Measurements from ENCODE around the gene PPP1R13L.
A peak's percentile ranks its signal among the peaks of the same experiment; 100 is the strongest.
"Not testable (repeated sequence)": the region's sequence is repeated elsewhere in the genome, so short reads cannot be mapped to it uniquely, and the experiment has no call there.

PPP1R13L gene

DNA sequence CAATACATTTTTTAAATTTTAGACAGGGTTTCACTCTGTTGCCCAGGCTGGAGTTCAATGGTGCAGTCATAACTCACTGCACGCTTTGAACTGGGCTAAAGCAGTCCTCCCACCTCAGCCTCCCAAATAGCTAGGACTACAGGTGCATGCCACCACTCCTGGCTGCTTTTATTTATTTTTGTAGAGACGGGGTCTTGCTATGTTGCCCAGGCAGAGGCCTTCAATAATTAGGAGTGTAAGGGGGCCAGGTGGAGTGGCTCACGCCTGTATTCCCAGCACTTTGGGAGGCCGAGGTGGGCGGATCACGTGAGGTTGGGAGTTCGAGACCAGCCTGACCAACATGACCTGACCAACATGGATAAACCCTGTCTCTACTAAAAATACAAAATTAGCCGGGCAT is 27.7 kb upstream of the PPP1R13L start:
- not testable (repeated sequence) for DNase-seq (ENCODE audit: low read depth)

GRCh38 chr19:45431008-45431407 is 26.1 kb upstream of the PPP1R13L start:
- DNase-seq (ENCODE audit: low read depth) = peak; percentile 84

- not testable (repeated sequence) for DNase-seq (ENCODE audit: low read depth)
Observed at GRCh38 chr19:45429896-45430295, 25.0 kb upstream of the PPP1R13L start.

GRCh38 chr19:45428384-45429231 is 23.7 kb upstream of the PPP1R13L start:
- peak; percentile 47 for DNase-seq (ENCODE audit: low read depth)

GRCh38 chr19:45424191-45425058 is 19.6 kb upstream of the PPP1R13L start:
- DNase-seq (ENCODE audit: low read depth) = peak; percentile 91

- peak; percentile 95 for DNase-seq (ENCODE audit: low read depth)
Observed at GRCh38 chr19:45423589-45424190, 18.8 kb upstream of the PPP1R13L start, which contains the start of gene ERCC1. ERCC1 (minus strand) TSS chr19:45423917; CDS start chr19:45423374, 543 bp downstream.

- no peak for DNase-seq (ENCODE audit: low read depth)
Observed at GRCh38 chr19:45423033-45423588, 18.2 kb upstream of the PPP1R13L start.

- DNase-seq (ENCODE audit: low read depth) = no peak
Observed at GRCh38 chr19:45421947-45422498, 17.2 kb upstream of the PPP1R13L start.

DNA sequence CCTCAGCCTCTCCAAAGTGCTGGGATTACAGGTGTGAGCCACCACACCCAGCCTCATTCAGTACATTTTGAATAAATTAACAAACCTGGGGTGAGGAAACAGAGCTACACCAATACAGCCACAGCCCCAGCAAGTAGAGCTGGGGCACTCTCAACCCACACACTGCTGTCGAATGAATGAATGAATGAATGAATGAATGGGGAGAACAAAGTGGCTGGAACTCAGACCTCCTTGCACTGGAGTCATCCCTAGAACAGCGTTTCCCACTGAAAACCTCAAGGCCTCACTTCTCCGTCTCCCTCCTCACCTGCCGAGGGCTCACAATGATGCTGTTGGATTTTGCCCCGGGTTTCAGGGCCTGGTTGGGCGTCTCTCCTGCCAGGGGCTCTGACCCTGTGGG is 16.0 kb upstream of the PPP1R13L start:
- DNase-seq (ENCODE audit: low read depth) = no peak

DNA sequence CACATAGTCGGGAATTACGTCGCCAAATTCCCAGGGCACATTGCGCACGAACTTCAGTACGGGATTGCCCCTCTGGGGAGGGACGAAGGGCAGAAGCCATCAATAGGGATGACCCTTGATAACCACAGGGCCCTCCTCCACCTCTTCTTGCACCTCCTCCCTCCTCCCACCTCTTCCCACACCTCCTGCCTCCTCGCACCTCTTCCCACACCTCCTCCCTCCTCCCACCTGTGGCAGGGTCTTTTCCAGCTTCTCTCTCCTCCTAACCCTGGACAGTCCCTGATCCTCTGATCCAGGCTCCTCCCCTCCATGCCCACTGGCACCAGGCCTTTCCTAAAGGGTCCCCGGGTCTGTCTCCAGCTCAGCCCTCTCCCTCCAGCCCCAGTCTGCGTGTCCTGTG is 15.5 kb upstream of the PPP1R13L start:
- DNase-seq (ENCODE audit: low read depth) = no peak

DNA sequence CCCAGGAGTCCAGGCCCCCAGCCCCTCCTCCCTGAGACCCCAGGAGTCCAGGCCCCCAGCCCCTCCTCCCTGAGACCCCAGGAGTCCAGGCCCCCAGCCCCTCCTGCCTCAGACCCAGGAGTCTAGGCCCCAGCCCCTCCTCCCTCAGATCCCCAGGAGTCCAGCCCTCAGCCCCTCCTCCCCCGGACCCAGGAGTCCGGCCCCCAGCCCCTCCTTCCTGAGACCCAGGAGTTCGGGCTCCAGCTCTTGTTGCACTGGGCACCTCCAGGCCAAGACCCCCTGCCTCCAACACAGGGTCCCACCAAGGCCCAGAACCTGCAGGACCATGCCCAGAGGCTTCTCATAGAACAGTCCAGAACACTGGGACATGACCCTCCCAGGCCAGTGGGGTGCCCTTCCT is 15.0 kb upstream of the PPP1R13L start:
- DNase-seq (ENCODE audit: low read depth) = no peak

DNA sequence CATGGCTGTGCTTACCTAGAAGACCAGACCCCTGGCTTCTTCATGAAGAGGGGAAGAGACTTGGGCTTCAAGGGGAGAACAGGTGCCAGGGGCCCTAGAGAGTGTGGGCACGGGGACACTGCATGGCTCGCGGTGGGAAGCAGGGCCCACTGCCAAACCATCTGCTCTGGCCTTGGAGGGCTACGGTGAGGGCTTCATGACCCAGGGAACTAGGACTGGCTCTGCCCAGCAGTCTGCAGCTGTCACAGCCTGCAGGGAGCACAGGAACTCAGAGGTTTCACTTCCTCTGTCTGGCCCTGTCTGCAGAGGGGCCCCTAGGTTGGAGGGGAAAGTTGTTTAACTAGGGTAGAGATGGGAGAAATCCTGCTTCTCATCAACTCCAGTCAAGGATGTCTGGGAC is 14.5 kb upstream of the PPP1R13L start:
- no peak for DNase-seq (ENCODE audit: low read depth)

- DNase-seq (ENCODE audit: low read depth) = no peak
Observed at GRCh38 chr19:45418802-45419201, 13.9 kb upstream of the PPP1R13L start.

GRCh38 chr19:45417151-45417550 is 12.3 kb upstream of the PPP1R13L start:
- no peak for DNase-seq (ENCODE audit: low read depth)

GRCh38 chr19:45414468-45414867 is 9.6 kb upstream of the PPP1R13L start:
- no peak for DNase-seq (ENCODE audit: low read depth)

DNA sequence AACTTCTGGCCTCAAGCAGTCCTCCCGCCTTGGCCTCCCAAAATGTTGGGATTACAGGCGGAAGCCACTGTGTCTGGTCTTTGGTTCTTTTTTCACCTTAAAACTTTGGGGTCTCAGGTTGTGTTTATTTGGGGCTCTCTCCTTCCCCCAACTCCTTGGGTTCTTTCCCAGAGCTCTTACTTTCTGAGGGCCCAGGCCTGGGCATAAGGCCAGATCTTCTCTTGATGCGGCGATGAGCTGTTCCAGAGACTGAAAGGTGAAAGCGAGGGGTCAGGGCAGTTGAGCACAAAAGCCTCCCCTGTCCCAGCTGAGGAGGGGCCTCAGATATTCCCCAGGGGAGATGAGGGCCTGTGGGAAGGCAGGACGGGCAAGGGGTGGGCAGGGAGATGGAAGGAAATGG is 8.6 kb upstream of the PPP1R13L start:
- no peak for DNase-seq (ENCODE audit: low read depth)

DNA sequence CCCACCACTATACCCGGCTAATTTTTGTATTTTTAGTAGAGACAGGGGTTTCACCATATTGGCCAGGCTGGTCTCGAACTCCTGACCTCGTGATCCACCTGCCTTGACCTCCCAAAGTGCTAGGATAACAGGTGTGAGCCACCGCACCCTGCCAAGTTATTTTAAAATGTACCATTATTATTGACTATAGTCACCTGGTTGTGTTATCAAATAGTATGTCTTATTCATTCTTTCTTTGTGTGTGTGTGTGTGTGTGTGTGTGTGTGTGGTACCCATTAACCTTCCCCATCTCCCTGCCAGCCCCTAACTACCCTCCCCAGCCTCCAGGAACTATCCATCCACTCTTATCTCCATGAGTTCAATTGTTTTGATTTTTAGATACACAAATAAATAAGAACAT is 5.5 kb upstream of the PPP1R13L start:
- DNase-seq (ENCODE audit: low read depth) = not testable (repeated sequence)

GRCh38 chr19:45409557-45409920 is 4.7 kb upstream of the PPP1R13L start:
- DNase-seq (ENCODE audit: low read depth) = no peak

GRCh38 chr19:45408830-45409556 is 4.1 kb upstream of the PPP1R13L start:
- DNase-seq (ENCODE audit: low read depth) = no peak

DNA sequence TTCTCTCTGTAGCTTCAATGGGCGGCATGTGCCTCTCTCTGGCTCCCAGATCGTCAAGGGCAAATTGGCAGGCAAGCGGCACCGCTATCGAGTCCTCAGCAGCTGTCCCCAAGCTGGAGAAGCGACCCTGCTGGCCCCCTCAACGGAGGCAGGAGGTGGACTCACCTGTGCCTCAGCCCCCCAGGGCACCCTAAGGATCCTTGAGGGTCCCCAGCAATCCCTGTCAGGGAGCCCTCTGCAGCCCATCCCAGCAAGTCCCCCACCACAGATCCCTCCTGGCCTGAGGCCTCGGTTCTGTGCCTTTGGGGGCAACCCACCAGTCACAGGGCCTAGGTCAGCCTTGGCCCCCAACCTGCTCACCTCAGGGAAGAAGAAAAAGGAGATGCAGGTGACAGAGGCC is 3.3 kb upstream of the PPP1R13L start:
- no peak for DNase-seq (ENCODE audit: low read depth)

GRCh38 chr19:45407585-45407984 is 2.7 kb upstream of the PPP1R13L start:
- DNase-seq (ENCODE audit: low read depth) = not testable (repeated sequence)

- no peak for DNase-seq (ENCODE audit: low read depth)
Observed at GRCh38 chr19:45407091-45407375, 2.2 kb upstream of the PPP1R13L start.

Measured in fibroblast of gingiva (primary cell).